Endothelial cell of umbilical vein (primary cell): ENCODE results near the gene CAPN7.

Source experiments
- CTCF ChIP-seq, 2 donors: IDR thresholded peaks; 1 replicate in 1 of 2; 2 replicates in 1 of 2; pipeline ENCODE4 v1.5.1; 2011; ENCODE audit warnings: low read length in 2 of 2, mild to moderate bottlenecking in 2 of 2, moderate library complexity in 2 of 2, control low read depth in 1 of 2, inconsistent platforms in 1 of 2, low read depth in 1 of 2; ENCODE audit not compliant: insufficient read depth in 1 of 2; ENCODE audit errors: extremely low read depth in 1 of 2
- EZH2 ChIP-seq: IDR thresholded peaks from 2 replicates; pipeline ENCODE4 v1.6.1; 2012; ENCODE audit warnings: borderline replicate concordance, low read depth, mild to moderate bottlenecking, moderate library complexity, low read length, inconsistent platforms; ENCODE audit not compliant: severe bottlenecking
- JUN ChIP-seq: IDR thresholded peaks from 2 replicates; pipeline ENCODE4 v1.6.1; 2011; ENCODE audit warnings: borderline replicate concordance, low read depth; ENCODE audit not compliant: insufficient read length, insufficient read depth
- MYC ChIP-seq: IDR thresholded peaks from one replicate; pipeline ENCODE4 v1.6.1; 2011; ENCODE audit warnings: mild to moderate bottlenecking, low read depth, low read length
- POLR2A ChIP-seq: IDR thresholded peaks from 2 replicates; pipeline ENCODE4 v1.6.1; 2012; ENCODE audit warnings: low read depth, mild to moderate bottlenecking, control low read depth, low read length
- POLR2AphosphoS5 ChIP-seq: IDR thresholded peaks from 2 replicates; pipeline ENCODE4 v1.6.1; 2012; ENCODE audit warnings: low read depth, mild to moderate bottlenecking, control low read depth, low read length, moderate library complexity; ENCODE audit not compliant: insufficient read depth

GRCh38 chr3:15174953-15175352 is 31.1 kb upstream of the CAPN7 start:
- no peak for TF ChIP-seq CTCF (IDR thresholded peaks at IDR 0.05; ENCODE audit: extremely low read depth in 1 of 2, insufficient read depth in 1 of 2, low read depth in 1 of 2, low read length in 2 of 2)
- TF ChIP-seq MYC = no peak
- TF ChIP-seq POLR2AphosphoS5 = no peak
- no peak for TF ChIP-seq EZH2
- TF ChIP-seq JUN = no peak
- no peak for TF ChIP-seq POLR2A
